Activated T-helper 17 cell treated with anti-CD3 and anti-CD28 coated beads, Interleukin-2, amount 50 U/mL, for 72 hours (primary cell): ENCODE measurements around the gene RAB26. TPM values are rescaled to one million over a fixed set of nuclear protein-coding genes. Genes with fewer than 3 reads are reported as not detected.

Experiments used
- ATAC-seq: fragments of 150-1000 bp; cut with Tn5 transposase; replicated peaks from 2 replicates; pipeline ENCODE4 v1.10.0; 2021; ENCODE audit warnings: mild to moderate bottlenecking, moderate library complexity
- H3K27ac Mint-ChIP-seq: one replicate; pipeline ENCODE4 v1.8.0; 2022; ENCODE audit warnings: mixed read lengths
- H3K27me3 Mint-ChIP-seq: one replicate; pipeline ENCODE4 v1.8.0; 2022; ENCODE audit warnings: mixed read lengths
- H3K36me3 Mint-ChIP-seq: one replicate; pipeline ENCODE4 v1.8.0; 2022; ENCODE audit warnings: low read depth, mild to moderate bottlenecking, mixed read lengths
- H3K4me1 Mint-ChIP-seq: one replicate; pipeline ENCODE4 v1.8.0; 2022; ENCODE audit warnings: mixed read lengths
- H3K4me3 Mint-ChIP-seq: one replicate; pipeline ENCODE4 v1.8.0; 2022; ENCODE audit warnings: mild to moderate bottlenecking, mixed read lengths
- H3K9me3 Mint-ChIP-seq: one replicate; pipeline ENCODE4 v1.8.0; 2022; ENCODE audit warnings: mixed read lengths
- total RNA-seq, 2 donors: library from RNA; stranded (reverse); gene quantifications; one replicate each; pipeline ENCODE4 v1.2.3, GENCODE V29; 2022

Gene RAB26
- total RNA-seq, 2 donors from 2014 or later: 0.28 to 0.34 TPM

DNA sequence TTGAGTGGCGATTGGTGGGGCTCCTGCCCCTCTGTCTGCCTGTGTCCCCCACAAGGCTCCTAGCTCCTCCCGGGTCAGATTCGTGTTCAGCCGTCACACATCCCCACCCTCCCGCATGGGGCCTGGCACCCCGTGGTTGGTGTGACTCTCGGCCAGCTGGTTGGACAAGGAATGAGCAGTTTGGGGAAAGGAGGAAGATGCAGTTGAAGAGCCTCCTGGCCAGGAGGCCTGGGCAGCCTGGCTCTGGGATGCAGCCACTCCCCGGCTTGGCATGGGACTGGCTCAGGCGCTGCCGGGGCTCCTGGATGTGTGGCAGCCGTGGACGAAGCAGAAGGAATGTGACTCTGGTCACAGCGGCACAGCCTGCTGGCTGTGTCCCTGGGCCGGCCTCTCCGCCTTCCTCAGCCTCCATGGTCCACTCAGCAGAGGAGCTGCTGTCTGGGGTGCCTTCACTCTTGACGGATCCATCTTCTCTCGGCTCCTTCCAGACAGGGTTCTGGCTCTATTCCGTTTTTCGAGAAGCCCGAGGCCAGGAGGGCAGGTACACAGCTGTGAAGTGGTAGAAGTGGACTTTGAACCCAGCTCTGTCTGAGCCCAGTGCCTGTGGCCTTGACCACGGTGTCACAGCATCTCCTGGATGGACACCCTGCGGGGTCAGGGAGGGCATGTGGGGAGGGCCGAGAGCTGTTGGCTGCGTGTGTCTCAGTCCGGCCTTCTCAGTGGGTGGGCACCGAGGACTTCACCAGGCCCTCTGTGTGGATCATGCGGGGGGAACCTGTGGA, 9.2 kb downstream of the RAB26 start:
- Mint-ChIP-seq H3K4me3 (peak overlapping the region; percentile 93), H3K27me3 (no peaks in the 10 kb centered on the region), H3K9me3 (no peaks in the 10 kb centered on the region), H3K27ac (peak overlapping the region; percentile 82), H3K36me3 (peaks cover 30% of the 10 kb centered on the region), H3K4me1 (peaks cover 15% of the 10 kb centered on the region)
- ATAC-seq: no peak

DNA sequence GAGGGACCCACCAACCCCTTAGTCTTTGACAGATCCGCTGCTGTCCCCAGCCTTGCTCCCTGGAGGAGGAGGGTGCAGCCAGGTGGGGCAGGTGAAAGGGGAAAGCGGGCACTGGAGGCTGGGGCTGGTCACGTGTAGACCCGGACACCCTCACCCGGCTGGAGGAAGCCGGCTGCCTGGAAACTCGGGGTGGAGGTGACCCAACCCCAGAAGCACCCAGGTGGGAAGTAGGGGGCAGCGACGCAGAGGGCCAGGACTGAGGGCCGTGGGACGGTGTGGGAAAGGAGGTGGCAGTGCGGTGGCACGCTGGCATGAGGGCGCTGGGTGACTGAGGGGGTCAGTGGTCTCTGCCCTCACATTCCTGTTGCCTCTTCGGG, 9.8 kb downstream of the RAB26 start:
- no peaks in the 10 kb centered on the region for H3K9me3 Mint-ChIP-seq
- H3K36me3 Mint-ChIP-seq: peaks cover 24% of the 10 kb centered on the region
- ATAC-seq: no peak
- no peaks in the 10 kb centered on the region for H3K27me3 Mint-ChIP-seq
- peak overlapping the region; percentile 82 for H3K27ac Mint-ChIP-seq
- H3K4me3 Mint-ChIP-seq: peak overlapping the region; percentile 93
- peaks cover 15% of the 10 kb centered on the region for H3K4me1 Mint-ChIP-seq

DNA sequence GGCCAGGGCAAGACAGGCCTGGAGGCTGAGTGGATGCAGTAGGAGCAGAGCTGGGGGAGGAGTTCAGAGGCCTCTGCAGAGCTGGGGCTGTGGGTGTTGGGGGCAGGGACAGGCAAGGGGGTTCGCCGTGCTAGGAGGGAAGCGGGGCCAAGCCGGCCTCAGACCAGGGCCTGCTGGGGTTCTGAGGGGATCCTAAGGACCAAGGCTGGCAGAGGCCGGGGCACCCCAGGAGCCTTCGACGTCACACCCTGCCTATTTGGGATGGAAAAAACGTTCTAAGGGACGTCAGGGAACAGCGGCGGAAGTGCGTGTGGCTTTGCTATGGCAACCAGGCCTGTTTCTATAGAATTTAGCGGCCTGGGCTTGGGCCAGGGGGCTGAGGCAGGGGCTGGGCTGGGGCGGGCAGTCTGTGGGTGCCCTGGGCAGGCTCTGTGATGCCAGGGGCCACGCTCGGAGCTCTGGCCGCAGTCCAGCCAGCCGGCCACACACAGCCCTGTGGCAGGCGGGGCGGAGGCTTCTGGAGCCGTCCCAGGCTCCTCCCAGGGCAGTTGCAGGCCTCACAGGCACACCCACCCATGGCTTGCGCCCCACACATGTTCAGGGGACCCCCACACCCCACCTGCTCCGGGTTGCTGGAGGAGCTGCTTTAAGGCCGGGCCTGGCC, 10.9 kb downstream of the RAB26 start:
- Mint-ChIP-seq H3K4me3 (no peak overlapping the region), H3K36me3 (peaks cover 13% of the 10 kb centered on the region), H3K27me3 (no peaks in the 10 kb centered on the region), H3K4me1 (peaks cover 15% of the 10 kb centered on the region), H3K27ac (peak overlapping the region; percentile 70), H3K9me3 (no peaks in the 10 kb centered on the region)
- ATAC-seq: no peak

DNA sequence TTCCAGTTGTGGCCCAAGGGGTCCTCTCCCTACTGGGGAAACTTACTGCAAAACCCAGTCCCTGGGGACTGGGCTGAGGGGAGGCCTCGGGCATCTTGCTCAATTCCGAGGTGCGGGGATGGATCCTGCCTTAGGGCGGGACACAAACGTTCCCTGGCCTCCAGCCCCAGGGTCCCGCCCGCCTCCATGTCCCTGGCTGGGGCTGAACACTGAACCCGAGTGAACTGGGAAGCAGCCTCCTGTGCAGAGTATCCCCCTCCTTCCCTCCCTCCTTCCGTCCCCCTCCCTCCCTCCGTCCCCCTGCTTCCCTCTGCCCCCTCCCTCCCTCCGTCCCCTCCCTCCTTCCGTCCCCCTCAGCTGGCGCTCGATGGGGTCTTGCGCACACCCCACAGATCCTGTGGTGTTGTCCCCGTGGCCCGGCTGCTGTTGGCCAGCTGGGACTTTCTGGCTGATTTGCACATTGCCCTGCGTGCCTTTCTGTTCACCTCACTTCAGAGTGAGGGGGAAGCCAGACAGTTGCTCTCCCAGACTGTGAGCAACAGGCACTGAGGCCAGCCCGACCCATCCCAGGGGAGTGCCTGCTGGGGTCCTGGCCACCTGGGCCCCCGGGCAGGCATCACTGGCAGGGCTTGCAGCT, 12.6 kb downstream of the RAB26 start:
- Mint-ChIP-seq H3K27ac (no peak overlapping the region), H3K4me1 (peaks cover 15% of the 10 kb centered on the region), H3K36me3 (peaks cover 4% of the 10 kb centered on the region), H3K27me3 (no peaks in the 10 kb centered on the region), H3K4me3 (no peak overlapping the region), H3K9me3 (no peaks in the 10 kb centered on the region)
- ATAC-seq: no peak

DNA sequence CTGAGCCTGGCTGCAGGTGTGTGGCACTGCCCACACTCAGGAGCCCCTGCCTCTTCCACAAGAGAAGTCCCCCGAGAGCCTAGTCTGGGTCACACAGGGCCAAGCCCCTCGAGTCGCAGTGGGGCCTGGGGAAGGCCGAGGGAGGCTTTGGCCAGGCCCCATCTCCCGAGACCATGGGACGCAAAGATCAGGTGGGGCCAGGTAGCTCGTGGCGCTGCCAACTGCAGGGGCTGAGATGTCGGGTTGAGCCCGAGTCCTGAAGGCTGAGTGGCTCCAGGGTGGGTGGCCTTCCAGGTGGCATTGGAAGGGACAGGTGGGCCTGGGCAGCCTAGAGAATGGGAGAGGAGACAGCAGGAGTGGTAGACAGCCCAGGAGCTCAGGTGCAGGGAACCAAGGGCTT, 13.5 kb downstream of the RAB26 start:
- Mint-ChIP-seq H3K4me3 (no peak overlapping the region), H3K4me1 (peaks cover 6% of the 10 kb centered on the region), H3K36me3 (peaks cover 7% of the 10 kb centered on the region), H3K27ac (no peak overlapping the region), H3K9me3 (no peaks in the 10 kb centered on the region), H3K27me3 (no peaks in the 10 kb centered on the region)
- no peak for ATAC-seq

DNA sequence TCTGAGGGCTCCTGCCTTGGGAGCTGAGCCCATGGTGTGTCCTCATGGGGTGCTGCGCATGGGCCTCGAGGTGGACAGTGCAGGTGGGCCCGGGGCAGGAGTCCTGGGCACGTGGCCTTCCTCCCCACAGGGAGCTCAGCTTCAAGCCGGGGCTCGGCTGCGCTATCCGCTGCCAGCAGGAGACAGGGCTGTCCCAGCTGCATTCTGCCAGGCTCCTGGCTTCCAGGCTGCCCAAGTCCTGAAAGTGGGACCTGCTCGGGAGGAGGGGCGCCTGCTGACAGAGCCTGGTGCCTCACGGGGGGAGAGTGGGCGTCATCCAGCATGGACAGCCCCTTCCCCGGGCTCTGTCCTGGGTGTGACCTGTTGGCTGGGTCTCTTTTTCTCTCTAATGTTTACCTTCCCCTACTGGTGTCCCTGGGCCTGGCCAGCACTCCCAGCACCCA, 14.3 kb downstream of the RAB26 start:
- no peaks in the 10 kb centered on the region for H3K9me3 Mint-ChIP-seq
- H3K27ac Mint-ChIP-seq: no peak overlapping the region
- H3K4me1 Mint-ChIP-seq: no peaks in the 10 kb centered on the region
- H3K4me3 Mint-ChIP-seq: no peak overlapping the region
- peak; percentile 6 for ATAC-seq
- peaks cover 7% of the 10 kb centered on the region for H3K36me3 Mint-ChIP-seq
- H3K27me3 Mint-ChIP-seq: no peaks in the 10 kb centered on the region

DNA sequence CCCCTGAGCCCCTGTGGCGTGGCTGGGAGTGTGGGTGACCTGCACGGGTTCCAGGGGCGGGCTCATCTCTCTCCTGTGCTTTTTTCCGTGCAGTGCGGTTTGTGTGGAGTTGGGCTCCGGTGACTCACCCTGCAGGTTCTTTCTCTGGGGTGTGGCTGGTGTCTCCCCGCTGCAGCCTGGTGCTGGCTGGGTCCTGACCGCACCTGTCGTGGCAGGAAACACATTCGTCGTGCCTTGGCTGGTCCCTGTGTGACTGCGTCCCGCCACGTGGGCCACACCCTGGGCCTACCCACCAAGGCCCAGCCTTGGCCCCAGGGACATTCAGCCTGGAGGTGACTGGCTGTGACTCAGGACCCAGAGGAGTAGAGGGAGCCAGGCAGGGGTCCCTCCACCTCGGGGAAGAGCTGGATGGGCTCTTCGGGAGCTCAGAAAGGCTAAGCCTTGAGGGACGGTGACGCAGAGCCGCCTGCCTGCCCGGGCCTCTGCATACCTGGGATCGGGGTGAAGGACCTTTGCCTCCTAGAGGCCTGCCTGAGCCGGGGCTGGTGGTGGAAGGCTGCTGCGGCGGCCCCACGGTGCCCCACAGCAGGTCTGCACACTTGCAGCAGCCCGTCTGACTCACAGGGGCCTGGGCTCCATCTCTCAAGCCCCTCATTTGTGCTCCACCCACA, 14.9 kb downstream of the RAB26 start:
- H3K27me3 Mint-ChIP-seq: no peaks in the 10 kb centered on the region
- H3K4me1 Mint-ChIP-seq: no peaks in the 10 kb centered on the region
- ATAC-seq: peak; percentile 76
- peaks cover 7% of the 10 kb centered on the region for H3K36me3 Mint-ChIP-seq
- no peaks in the 10 kb centered on the region for H3K9me3 Mint-ChIP-seq
- H3K4me3 Mint-ChIP-seq: no peak overlapping the region
- no peak overlapping the region for H3K27ac Mint-ChIP-seq

DNA sequence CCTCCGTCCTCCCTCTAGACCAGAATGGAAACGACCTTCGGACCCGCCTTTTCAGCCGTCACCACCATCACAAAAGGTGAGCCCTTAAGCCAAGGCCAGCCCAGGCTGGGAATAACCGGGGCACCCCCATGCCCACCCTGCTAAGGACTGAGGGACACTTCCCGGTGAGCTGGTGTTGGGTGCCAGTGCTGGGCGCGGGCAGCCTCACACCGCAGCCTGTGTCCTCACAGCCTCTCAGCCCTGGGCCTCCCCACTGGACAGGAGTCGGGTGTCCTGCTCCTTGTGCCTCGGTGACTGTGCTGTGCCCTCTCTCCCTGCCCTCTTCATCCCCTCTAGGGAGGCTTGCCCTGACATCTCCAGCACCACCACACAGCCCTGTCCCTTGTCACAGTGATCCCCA, 17.4 kb downstream of the RAB26 start:
- Mint-ChIP-seq H3K36me3 (peaks cover 7% of the 10 kb centered on the region), H3K27me3 (no peaks in the 10 kb centered on the region), H3K4me1 (no peaks in the 10 kb centered on the region), H3K9me3 (no peaks in the 10 kb centered on the region), H3K27ac (no peak overlapping the region), H3K4me3 (no peak overlapping the region)
- ATAC-seq: no peak

DNA sequence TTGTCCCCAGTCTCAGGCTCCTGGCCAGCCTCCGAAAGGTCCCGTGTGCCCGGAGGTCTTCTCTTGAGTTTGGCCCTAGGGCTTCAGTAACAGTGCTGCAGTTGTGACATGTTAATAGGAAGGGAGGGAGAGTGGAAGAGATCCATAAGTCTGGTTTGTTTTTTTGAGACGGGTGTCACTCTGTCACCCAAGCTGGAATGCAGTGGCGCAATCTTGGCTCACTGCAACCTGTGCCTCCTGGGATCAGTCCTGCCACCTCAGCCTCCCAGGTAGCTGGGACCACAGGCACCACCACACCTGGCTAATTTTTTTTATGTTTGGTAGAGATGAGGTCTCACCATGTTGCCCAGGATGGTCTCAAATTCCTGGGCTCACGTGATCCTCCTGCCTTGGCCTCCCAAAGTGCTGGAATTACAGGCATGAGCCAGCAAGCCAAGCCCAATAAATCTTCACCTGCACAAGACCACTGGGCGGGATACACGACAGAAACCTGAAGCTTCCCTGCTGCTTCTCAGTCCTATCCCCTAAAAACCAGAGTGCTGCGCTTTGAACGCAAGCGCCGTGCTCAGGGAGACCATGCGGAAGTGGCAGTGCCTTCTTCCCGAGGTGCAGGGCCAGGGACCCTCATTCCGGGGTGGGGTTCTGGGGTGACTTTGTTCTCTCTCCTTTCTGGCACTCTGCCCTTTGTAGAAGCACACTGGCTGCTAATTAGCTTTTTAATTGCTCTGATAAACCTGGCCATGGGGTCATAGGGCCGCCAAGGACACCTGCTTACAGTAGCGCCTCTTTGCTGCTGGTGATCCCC, 18.0 kb downstream of the RAB26 start:
- H3K9me3 Mint-ChIP-seq: no peaks in the 10 kb centered on the region
- ATAC-seq: no peak
- H3K27ac Mint-ChIP-seq: no peak overlapping the region
- no peaks in the 10 kb centered on the region for H3K4me1 Mint-ChIP-seq
- no peak overlapping the region for H3K4me3 Mint-ChIP-seq
- no peaks in the 10 kb centered on the region for H3K27me3 Mint-ChIP-seq
- H3K36me3 Mint-ChIP-seq: peaks cover 7% of the 10 kb centered on the region

DNA sequence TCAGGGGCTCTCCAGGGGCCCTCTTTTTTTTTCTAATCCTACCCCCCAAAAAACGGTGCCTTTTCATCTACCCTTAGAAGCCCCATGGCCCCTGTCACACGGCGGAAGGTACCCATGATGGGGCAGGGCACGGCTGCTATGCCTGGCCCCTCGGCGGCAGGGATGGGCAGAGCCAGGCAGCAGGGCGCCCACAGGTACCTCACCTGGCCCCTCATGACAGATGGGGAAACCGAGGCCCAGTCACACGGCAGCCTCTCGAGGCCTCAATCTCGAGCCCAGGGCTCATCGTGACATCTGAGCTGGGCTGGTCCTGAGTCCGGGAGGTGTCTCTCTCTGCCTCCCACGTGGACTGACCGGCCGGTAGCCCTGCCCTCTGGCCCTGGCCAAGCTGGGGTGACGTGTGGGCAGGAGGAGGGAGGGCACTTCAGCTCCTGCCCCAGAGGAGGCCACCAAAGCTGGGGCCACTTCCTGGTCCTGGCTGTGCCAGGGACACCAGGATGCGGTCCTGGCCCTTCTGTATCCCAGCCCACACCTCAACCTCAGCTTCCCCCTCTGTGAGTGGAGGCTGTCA, 18.7 kb downstream of the RAB26 start:
- no peak for ATAC-seq
- Mint-ChIP-seq H3K9me3 (no peaks in the 10 kb centered on the region), H3K4me3 (no peak overlapping the region), H3K36me3 (peaks cover 7% of the 10 kb centered on the region), H3K27me3 (no peaks in the 10 kb centered on the region), H3K27ac (no peak overlapping the region), H3K4me1 (no peaks in the 10 kb centered on the region)

DNA sequence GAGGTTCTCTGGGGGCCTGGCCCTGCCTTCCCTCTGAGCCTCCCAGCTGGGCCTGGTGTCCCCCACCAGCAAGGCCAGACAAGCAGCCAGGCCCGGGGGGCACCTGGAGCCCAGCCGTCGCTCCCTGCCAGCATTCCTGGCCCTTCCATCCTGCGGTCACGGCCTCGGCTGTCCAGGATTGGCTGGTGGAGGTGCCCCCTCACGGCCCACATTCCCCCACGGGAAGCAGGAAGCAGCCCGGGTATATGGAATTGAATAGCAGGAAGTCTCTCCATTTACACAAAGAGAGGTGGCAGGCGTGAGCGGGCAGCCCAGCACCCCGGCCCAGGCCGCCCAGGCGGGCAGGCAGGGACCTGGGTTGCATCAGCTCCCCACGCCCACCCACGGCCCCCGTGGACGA, 21.7 kb downstream of the RAB26 start:
- H3K27ac Mint-ChIP-seq: no peak overlapping the region
- no peaks in the 10 kb centered on the region for H3K9me3 Mint-ChIP-seq
- ATAC-seq: no peak
- H3K27me3 Mint-ChIP-seq: no peaks in the 10 kb centered on the region
- H3K36me3 Mint-ChIP-seq: peaks cover 17% of the 10 kb centered on the region
- H3K4me3 Mint-ChIP-seq: no peak overlapping the region
- no peaks in the 10 kb centered on the region for H3K4me1 Mint-ChIP-seq

DNA sequence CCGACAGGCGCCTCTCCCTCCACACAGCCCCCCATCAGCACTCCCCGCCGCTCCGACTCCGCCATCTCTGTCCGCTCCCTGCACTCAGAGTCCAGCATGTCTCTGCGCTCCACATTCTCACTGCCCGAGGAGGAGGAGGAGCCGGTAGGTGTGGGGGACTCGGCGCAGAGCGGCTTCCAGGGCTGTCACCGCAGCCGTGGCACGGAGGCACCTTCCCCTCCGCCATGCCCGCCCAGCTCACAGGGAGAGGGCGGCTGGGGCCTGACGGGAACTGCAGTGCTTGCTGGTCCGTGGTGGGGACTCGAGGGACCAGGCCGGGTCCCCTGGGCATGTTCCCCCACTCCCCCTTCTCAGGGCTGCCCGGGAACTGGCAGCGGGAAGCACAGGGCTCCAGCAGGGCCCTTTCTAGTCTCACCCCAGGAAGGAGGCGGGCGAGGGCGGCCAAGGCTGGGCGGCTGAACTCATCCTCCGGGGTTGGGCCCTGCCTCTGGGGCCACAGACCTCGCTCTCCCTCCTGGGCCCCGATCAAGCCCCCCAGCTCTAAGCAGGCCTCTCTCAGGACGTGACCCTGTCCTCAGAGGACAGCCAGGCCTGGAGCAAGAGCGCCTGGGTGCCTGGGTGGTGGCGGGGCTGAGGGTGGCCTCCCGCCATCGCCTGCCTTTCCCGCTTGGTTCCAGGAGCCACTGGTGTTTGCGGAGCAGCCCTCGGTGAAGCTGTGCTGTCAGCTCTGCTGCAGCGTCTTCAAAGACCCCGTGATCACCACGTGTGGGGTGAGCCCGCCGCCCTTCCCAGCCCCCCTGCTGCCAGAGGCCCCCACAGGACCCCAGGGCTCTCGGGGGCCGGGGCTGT, 22.4 kb downstream of the RAB26 start:
- H3K4me3 Mint-ChIP-seq: no peak overlapping the region
- no peak overlapping the region for H3K27ac Mint-ChIP-seq
- no peaks in the 10 kb centered on the region for H3K27me3 Mint-ChIP-seq
- H3K4me1 Mint-ChIP-seq: no peaks in the 10 kb centered on the region
- no peak for ATAC-seq
- no peaks in the 10 kb centered on the region for H3K9me3 Mint-ChIP-seq
- peaks cover 18% of the 10 kb centered on the region for H3K36me3 Mint-ChIP-seq

DNA sequence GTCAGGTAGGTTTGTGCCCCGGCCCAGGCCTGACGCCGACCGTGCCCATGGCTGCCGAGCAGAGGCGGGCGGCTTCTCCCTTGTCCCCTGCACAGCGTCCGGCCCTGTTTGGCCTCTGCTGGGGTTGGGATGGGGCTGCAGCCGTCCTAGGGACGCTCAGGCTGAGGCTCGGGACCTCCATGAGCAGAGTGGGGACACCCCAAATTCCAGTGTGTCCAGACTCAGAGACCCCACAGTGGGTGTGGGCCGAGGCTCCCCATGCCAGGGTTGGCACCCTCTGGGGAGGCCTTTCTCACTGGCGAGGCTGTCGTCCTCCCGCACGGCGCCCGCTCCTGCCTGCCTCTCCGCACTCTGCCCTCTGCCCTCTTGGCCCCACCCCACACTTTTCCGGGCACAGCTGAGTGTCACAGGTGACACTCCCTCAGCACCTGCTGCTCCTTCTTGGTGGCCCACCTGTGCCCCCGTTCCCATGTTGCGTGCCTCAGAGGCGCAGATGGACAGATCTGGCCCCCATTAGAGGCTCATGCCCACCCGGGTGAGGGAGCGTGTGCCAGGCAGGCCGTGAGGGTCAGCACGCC, 23.3 kb downstream of the RAB26 start:
- no peak for ATAC-seq
- Mint-ChIP-seq H3K9me3 (no peaks in the 10 kb centered on the region), H3K27me3 (no peaks in the 10 kb centered on the region), H3K36me3 (peaks cover 16% of the 10 kb centered on the region), H3K4me1 (no peaks in the 10 kb centered on the region), H3K27ac (no peak overlapping the region), H3K4me3 (no peak overlapping the region)
